Skeletal muscle tissue (tissue), 4 donors: ENCODE results near the gene AHI1. TPM values are rescaled to one million over a fixed set of nuclear protein-coding genes. Genes with fewer than 3 reads are reported as not detected.

Source experiments
- H3K27ac ChIP-seq: one replicate; pipeline ENCODE4 v1.7.0; 2013; ENCODE audit warnings: mild to moderate bottlenecking, low read depth, low read length, inconsistent platforms
- H3K27me3 ChIP-seq, 3 donors: one replicate each; pipeline ENCODE4 v1.7.0; 2013; ENCODE audit warnings: low read length in 3 of 3; ENCODE audit not compliant: control insufficient read depth in 3 of 3, insufficient read depth in 3 of 3
- H3K36me3 ChIP-seq, 3 donors: one replicate each; pipeline ENCODE4 v1.7.0; 2013; ENCODE audit warnings: low read length in 3 of 3; ENCODE audit not compliant: control insufficient read depth in 3 of 3, insufficient read depth in 3 of 3
- H3K4me1 ChIP-seq, 3 donors: one replicate each; pipeline ENCODE4 v1.7.0; 2013; ENCODE audit warnings: low read length in 3 of 3, mild to moderate bottlenecking in 3 of 3; ENCODE audit not compliant: control insufficient read depth in 3 of 3, insufficient read depth in 3 of 3
- H3K4me3 ChIP-seq, 3 donors: one replicate each; pipeline ENCODE4 v1.7.0; 2013; ENCODE audit warnings: low read length in 3 of 3
- H3K9ac ChIP-seq, 3 donors: one replicate each; pipeline ENCODE4 v1.7.0; 2013; ENCODE audit warnings: low read length in 3 of 3, mild to moderate bottlenecking in 3 of 3, moderate library complexity in 2 of 3, low read depth in 1 of 3
- H3K9me3 ChIP-seq, 3 donors: one replicate each; pipeline ENCODE4 v1.7.0; 2013; ENCODE audit warnings: low read length in 3 of 3; ENCODE audit not compliant: control insufficient read depth in 3 of 3
- total RNA-seq: library from RNA; depleted of rRNA; stranded (reverse); fragments of >200 nt; gene quantifications from one replicate; pipeline ENCODE4 v1.2.3, GENCODE V29; 2014
- donor health status: Osteomylitis.

The AHI1 gene
- total RNA-seq, 1 donor from 2014 or later: 29.7 TPM

DNA sequence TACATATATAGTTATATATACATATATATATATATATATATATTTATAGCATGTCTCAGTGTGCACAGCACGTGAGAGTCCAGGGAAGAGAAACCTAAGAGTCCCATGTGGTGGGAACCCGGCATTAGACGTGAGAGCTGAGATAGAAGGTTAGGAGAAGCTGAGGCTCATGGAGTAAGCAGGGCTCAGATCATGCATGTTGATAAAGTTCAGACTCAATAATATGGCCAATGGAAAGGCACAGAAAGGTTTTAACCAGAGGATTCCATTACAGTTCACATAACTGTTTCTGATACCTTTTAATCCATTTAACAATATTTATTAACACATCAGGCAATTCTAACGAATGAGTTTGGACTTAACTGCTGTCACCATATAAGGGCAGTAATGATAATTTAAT is 173.0 kb downstream of the AHI1 start:
- Histone ChIP-seq H3K4me3 (no peak overlapping the region), H3K9me3 (no peaks in the 10 kb centered on the region), H3K27ac (no peak overlapping the region), H3K27me3 (no peaks in the 10 kb centered on the region), H3K9ac (no peak overlapping the region), H3K4me1 (no peaks in the 10 kb centered on the region), H3K36me3 (peaks cover 0 to 4% (median 2%) of the 10 kb centered on the region in 3 donors)

DNA sequence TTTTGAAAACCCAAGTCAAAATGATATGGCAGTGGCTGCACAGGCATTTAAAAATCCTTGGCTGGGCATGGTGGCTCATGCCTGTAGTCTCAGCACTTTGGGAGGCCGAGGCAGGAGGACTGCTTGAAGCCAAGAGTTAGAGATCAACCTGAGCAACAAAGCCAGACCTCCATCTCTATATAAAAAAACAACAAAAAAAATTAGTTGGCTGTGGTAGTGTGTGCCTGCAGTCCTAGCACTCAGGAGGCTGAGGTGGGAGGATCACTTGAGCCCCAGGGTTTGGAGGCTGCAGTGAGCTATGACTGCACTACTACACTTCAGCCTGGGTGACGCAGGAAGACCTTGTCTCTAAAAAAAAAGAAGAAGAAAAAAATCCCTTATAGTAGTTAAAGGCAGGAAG is 173.6 kb downstream of the AHI1 start:
- Histone ChIP-seq H3K9me3 (no peaks in the 10 kb centered on the region), H3K27ac (no peak overlapping the region), H3K4me3 (no peak overlapping the region), H3K9ac (no peak overlapping the region), H3K36me3 (peaks cover 0 to 4% (median 2%) of the 10 kb centered on the region in 3 donors), H3K27me3 (no peaks in the 10 kb centered on the region), H3K4me1 (no peaks in the 10 kb centered on the region)

DNA sequence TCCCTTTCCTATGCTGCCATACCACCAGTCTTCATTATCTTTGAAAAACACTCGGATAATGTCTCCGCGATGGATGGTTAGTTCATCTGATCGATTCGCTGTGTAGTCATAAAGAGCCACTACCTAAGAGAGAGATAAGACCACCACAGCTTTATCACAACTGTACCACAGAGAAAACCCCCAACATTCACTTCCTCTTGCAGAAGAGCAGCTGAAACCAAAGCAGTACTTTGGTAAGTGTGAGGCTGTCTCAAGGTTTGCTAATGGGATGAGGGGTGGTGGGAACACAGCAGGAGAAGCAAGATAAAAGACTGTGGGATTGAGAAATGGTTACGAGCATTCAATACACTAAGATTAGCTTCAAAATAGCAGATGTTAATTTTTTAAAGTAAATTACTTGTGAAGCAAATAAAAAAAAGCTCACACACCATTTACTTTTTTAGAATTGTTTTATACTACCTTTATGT is 174.3 kb downstream of the AHI1 start:
- Histone ChIP-seq H3K36me3 (peaks cover 0 to 4% (median 2%) of the 10 kb centered on the region in 3 donors), H3K4me1 (no peaks in the 10 kb centered on the region), H3K27me3 (no peaks in the 10 kb centered on the region), H3K27ac (no peak overlapping the region), H3K4me3 (no peak overlapping the region), H3K9ac (no peak overlapping the region), H3K9me3 (no peaks in the 10 kb centered on the region)

DNA sequence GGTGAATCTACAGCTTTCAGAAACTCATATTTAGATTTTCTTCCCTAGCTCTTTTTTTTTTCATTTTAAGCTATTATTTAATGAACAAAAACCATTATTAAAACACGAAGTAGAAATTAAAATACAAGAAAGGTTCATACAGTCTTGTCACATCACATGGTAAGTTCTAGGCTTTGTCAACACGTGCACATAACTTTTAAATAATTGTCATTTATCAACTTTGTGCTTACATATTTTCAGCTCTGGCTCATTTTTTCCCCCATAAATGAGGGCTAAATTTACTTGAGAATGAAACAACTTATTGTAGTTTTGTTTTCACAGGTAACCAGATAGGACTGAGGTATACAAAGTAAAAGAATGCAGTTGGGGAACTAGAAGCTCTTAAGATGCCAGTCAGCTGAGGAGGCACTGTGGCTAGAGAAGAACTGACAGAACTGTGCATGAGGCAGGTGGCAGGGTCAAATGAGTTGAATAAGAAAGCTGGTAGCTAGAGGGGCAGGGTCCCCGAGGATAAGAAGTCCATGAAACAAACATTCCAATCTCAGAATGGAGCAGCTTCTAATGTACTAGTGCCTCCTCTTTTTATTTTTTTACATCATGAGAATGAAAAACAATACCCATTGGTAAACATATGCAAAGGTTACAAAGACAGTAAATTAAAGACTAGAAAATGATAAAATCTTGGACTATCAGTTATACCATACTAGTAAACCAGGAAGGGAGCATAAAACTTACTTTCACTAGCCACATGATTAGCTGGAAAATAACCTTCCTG is 174.9 kb downstream of the AHI1 start:
- no peak overlapping the region for H3K27ac ChIP-seq
- no peak overlapping the region for H3K4me3 ChIP-seq
- H3K9me3 ChIP-seq: no peaks in the 10 kb centered on the region
- H3K36me3 ChIP-seq: peaks cover 2 to 5% (median 4%) of the 10 kb centered on the region in 3 donors
- H3K4me1 ChIP-seq: no peaks in the 10 kb centered on the region
- no peaks in the 10 kb centered on the region for H3K27me3 ChIP-seq
- no peak overlapping the region for H3K9ac ChIP-seq

DNA sequence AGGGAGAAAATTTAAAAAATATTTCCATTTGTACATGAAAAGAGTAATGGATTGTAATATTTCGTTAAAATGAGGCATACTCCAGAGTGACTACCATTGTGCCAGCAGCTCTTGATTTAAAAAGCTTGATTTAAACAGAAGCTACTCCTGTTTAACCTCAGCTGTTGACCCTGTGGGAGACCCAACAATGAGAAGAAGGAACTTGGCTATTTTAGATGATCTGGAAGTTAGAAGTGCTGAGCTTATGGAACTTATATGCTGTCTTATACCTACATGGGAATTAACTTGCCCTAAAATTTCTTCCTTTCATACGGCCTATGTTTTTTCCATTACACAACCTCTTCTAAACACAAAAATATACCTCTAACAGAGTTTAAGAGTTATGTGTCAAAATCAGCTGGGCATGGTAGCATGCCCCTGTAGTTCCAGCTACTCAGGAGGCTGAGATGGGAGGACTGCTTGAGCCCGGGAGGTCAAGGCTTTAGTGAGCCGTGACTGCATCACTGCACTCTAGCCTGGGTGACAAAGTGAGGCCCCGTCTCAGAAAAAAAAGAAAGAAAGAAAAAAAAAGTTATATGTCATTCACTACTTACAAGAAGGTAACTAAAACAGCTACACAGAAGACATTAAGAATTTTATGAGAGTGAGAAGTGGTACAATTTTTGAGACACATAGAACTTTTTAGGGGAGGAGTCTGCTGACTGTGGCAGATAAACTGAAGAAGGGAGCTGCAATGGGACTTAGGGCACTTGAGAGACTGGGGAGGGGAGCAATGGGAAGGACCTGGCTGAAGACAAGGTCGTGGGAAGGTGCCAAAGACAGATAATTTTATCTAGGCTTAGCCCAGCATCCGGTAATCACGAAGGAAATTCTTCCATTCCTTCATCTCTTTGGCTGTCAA is 176.6 kb downstream of the AHI1 start:
- H3K27ac ChIP-seq: no peak overlapping the region
- H3K27me3 ChIP-seq: no peaks in the 10 kb centered on the region
- H3K9me3 ChIP-seq: no peaks in the 10 kb centered on the region
- peaks cover 2 to 5% (median 2%) of the 10 kb centered on the region in 3 donors for H3K36me3 ChIP-seq
- no peak overlapping the region for H3K9ac ChIP-seq
- no peak overlapping the region for H3K4me3 ChIP-seq
- H3K4me1 ChIP-seq: no peaks in the 10 kb centered on the region

DNA sequence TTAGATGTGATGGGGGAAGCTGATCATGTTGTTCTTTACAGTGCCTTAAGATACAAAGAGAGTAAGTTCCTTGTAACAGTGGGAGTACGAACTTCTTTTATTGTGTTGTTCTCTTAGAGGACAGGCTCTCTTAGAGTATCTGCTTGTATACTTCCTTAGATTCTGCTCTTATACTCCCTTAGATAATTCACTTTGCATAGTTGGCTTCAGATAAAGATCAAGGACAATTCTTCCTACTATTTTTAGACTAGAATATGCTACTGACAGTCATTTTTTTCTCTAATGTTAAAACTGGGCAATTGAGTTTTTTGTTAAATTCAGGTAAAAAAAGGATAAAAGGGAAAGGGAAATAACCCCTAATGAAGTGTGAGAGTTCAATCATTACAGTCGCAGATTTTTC is 177.7 kb downstream of the AHI1 start:
- Histone ChIP-seq H3K9ac (no peak overlapping the region), H3K27me3 (no peaks in the 10 kb centered on the region), H3K4me1 (no peaks in the 10 kb centered on the region), H3K4me3 (no peak overlapping the region), H3K9me3 (no peaks in the 10 kb centered on the region), H3K27ac (no peak overlapping the region), H3K36me3 (peaks cover 2 to 5% (median 2%) of the 10 kb centered on the region in 3 donors)

DNA sequence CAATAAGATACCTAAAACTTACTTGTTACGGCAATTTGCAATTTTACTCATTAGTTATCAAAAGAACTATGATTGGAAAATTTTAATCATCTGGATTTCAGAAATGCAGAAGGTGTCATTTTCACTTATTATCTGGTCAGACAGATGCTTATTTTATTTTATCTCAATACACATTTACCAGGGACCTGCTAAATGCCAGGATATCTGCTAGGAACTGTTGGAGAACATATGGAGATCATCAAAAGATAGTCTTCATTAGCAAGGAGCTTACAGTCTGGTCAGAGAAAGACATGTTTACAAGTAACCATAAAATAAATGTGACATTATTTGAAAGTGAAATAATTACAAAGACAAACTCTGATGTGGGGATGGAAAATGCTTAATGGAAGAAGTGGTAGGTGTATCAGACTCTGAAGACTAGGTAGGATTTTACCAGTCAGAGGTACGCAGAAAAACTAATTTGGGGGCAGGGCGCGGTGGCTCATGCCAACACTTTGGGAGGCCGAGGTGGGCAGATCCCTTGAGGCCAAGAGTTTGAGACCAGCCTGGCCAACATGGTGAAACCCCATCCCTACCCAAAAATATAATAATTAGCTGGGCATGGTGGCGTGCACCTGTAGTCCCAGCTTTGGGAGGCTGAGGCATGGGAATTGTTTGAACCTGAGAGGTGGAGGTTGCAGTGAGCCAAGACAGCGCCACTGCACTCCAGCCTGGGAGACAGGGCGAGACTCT is 178.6 kb downstream of the AHI1 start:
- Histone ChIP-seq H3K27me3 (no peaks in the 10 kb centered on the region), H3K27ac (no peak overlapping the region), H3K4me1 (no peaks in the 10 kb centered on the region), H3K9ac (no peak overlapping the region), H3K36me3 (peaks cover 2 to 5% (median 2%) of the 10 kb centered on the region in 3 donors), H3K4me3 (no peak overlapping the region), H3K9me3 (no peaks in the 10 kb centered on the region)

DNA sequence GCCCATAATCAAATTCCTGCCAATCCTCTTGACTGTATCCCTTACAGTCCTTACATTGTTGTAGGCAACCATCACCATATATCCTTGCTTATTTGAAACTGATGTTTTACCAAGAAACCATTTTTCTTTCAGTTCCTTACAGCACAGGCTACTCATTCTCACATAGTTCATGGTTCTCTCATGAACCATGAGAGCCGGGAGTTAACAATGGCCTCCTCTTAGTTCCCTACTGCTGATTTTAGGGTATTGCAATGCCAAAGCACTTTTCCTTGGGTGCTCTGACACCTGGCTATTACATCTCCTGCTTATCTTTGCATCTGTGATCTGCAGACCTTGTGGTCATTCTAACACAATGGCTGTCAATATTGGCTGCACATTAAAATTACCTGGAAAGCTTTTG is 183.0 kb downstream of the AHI1 start:
- peaks cover 0 to 5% (median 0%) of the 10 kb centered on the region in 3 donors for H3K36me3 ChIP-seq
- peaks cover 0 to 2% (median 0%) of the 10 kb centered on the region in 3 donors for H3K4me1 ChIP-seq
- no peaks in the 10 kb centered on the region for H3K9me3 ChIP-seq
- H3K4me3 ChIP-seq: no peak overlapping the region
- H3K27ac ChIP-seq: no peak overlapping the region
- H3K9ac ChIP-seq: no peak overlapping the region
- no peaks in the 10 kb centered on the region for H3K27me3 ChIP-seq

DNA sequence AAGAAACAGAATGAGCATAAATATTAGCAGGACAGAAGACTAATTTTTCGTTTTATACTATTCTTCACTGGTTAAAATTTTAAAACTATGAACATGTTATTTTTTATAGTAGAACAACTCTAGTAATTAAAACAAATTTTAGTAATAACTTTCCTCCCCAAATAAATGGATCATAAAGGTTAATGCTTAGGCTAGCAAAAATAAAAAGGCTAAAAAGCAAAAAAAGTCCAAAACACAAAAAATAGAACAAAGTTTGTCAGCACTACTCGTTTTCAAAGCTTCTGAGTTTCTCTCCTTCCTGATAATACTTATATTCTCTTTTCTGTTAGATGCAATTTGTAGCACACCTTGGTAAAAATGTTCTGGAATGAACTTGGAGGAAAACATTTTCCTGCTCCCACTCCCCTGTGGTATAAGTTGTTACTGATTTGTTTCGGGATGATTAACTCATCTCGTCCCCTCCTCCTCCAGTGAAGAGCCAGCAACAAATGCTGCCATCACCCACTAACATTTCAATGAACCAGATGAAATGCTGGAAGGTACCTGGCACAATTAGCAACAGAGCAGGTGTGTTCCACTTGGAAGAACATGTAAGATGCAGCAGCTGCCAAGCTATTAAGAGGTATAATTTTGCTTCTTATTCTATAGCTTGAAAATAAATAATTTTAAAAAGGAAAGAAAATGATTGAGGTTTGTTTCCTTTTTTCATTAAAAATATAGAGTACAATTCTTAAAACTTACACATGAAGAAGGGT is 185.9 kb downstream of the AHI1 start:
- no peak overlapping the region for H3K9ac ChIP-seq
- no peaks in the 10 kb centered on the region for H3K36me3 ChIP-seq
- no peak overlapping the region for H3K27ac ChIP-seq
- H3K27me3 ChIP-seq: no peaks in the 10 kb centered on the region
- H3K9me3 ChIP-seq: no peaks in the 10 kb centered on the region
- H3K4me1 ChIP-seq: peaks cover 0 to 2% (median 0%) of the 10 kb centered on the region in 3 donors
- H3K4me3 ChIP-seq: no peak overlapping the region
